HEK293 (cell line): Measurements from ENCODE around the gene BTBD9.
"Not testable (repeated sequence)": the region's sequence is repeated elsewhere in the genome, so short reads cannot be mapped to it uniquely, and the experiment has no call there.

Source experiments
- CTCF ChIA-PET: fragments of 350-600 bp; formaldehyde crosslinking; extraction: SDS; loops from one replicate; lab custom pipeline; 2021; ENCODE audit warnings: antibody characterized with exemption; lab: Yijun Ruan, JAX
- POLR2A ChIA-PET: fragments of 300-600 bp; formaldehyde crosslinking; extraction: SDS; loops from one replicate; lab custom pipeline; 2020; ENCODE audit warnings: antibody characterized with exemption, inconsistent platforms; lab: Yijun Ruan, JAX
- H3K27ac ChIP-seq: fragments of 200-500 bp; sonication (Bioruptor generic); 2 replicates; pipeline ENCODE4 v1.5.1; 2014; ENCODE audit warnings: low read depth, low read length, control low read depth, inconsistent platforms; ENCODE audit errors: extremely low read depth
- H3K36me3 ChIP-seq, 2 experiments: fragments of 200-500 bp in 1 of 2; sonication (Bioruptor generic) in 1 of 2; 1 replicate in 1 of 2; 2 replicates in 1 of 2; pipeline ENCODE4 v1.5.1; 2014 to 2017; ENCODE audit warnings: inconsistent platforms in 2 of 2, low read length in 2 of 2; ENCODE audit not compliant: control insufficient read depth in 2 of 2, insufficient read depth in 1 of 2
- H3K4me1 ChIP-seq: fragments of 200-500 bp; sonication (Bioruptor generic); 2 replicates; pipeline ENCODE4 v1.5.1; 2014; ENCODE audit warnings: mild to moderate bottlenecking, low read length, inconsistent platforms; ENCODE audit not compliant: control insufficient read depth, insufficient read depth
- H3K4me3 ChIP-seq: 2 replicates; pipeline ENCODE4 v1.5.1; 2011; ENCODE audit warnings: low read depth, mild to moderate bottlenecking, control low read depth, low read length, moderate library complexity
- H3K9me3 ChIP-seq: fragments of 200-500 bp; sonication (Bioruptor generic); 2 replicates; pipeline ENCODE4 v1.5.1; 2014; ENCODE audit warnings: low read depth, low read length, inconsistent platforms; ENCODE audit not compliant: control insufficient read depth, insufficient read depth
- GLIS2 ChIP-seq: fragments of 450-650 bp; formaldehyde crosslinking; IDR thresholded peaks from 2 replicates; pipeline ENCODE4 v1.5.1; 2016; ENCODE audit warnings: missing biosample characterization, missing genetic modification characterization
- IKZF3 ChIP-seq: fragments of 450-650 bp; IDR thresholded peaks from 2 replicates; pipeline ENCODE4 v1.5.0; 2018; ENCODE audit warnings: missing biosample characterization, mild to moderate bottlenecking, missing genetic modification characterization, moderate library complexity
- OVOL3 ChIP-seq: fragments of 450-650 bp; formaldehyde crosslinking; IDR thresholded peaks from 2 replicates; pipeline ENCODE4 v1.5.1; 2016; ENCODE audit warnings: missing biosample characterization, missing genetic modification characterization
- SCRT1 ChIP-seq: fragments of 450-650 bp; formaldehyde crosslinking; IDR thresholded peaks from 2 replicates; pipeline ENCODE4 v1.5.1; 2016; ENCODE audit warnings: missing biosample characterization, missing genetic modification characterization, borderline replicate concordance
- ZFP3 ChIP-seq: fragments of 450-650 bp; formaldehyde crosslinking; IDR thresholded peaks from 2 replicates; pipeline ENCODE4 v1.5.1; 2016; ENCODE audit warnings: low read depth, missing biosample characterization, missing genetic modification characterization
- ZIC2 ChIP-seq: fragments of 450-650 bp; formaldehyde crosslinking; IDR thresholded peaks from 2 replicates; pipeline ENCODE4 v1.5.1; 2016; ENCODE audit warnings: missing biosample characterization, missing genetic modification characterization
- ZNF10 ChIP-seq: fragments of 450-650 bp; formaldehyde crosslinking; IDR thresholded peaks from 2 replicates; pipeline ENCODE4 v1.5.1; 2017; ENCODE audit warnings: missing biosample characterization, missing genetic modification characterization
- ZNF133 ChIP-seq: fragments of 450-650 bp; formaldehyde crosslinking; IDR thresholded peaks from 2 replicates; pipeline ENCODE4 v1.5.1; 2016; ENCODE audit warnings: missing biosample characterization, missing genetic modification characterization
- ZNF202 ChIP-seq: fragments of 450-650 bp; formaldehyde crosslinking; IDR thresholded peaks from 2 replicates; pipeline ENCODE4 v1.5.1; 2016; ENCODE audit warnings: missing biosample characterization, missing genetic modification characterization, borderline replicate concordance
- ZNF221 ChIP-seq: fragments of 450-650 bp; formaldehyde crosslinking; IDR thresholded peaks from 2 replicates; pipeline ENCODE4 v1.5.1; 2017; ENCODE audit warnings: missing biosample characterization, missing genetic modification characterization, borderline replicate concordance
- ZNF341 ChIP-seq: fragments of 450-650 bp; formaldehyde crosslinking; IDR thresholded peaks from 2 replicates; pipeline ENCODE4; 2016; ENCODE audit warnings: low read depth, missing biosample characterization, missing genetic modification characterization
- ZNF433 ChIP-seq: fragments of 450-650 bp; formaldehyde crosslinking; IDR thresholded peaks from 2 replicates; pipeline ENCODE4 v1.5.1; 2016; ENCODE audit warnings: missing biosample characterization, missing genetic modification characterization, low read depth
- ZNF791 ChIP-seq: fragments of 450-650 bp; formaldehyde crosslinking; IDR thresholded peaks from 2 replicates; pipeline ENCODE4 v1.5.1; 2016; ENCODE audit warnings: missing biosample characterization, missing genetic modification characterization

The BTBD9 gene

GRCh38 chr6:38134704-38135088 is 505.0 kb downstream of the BTBD9 start (continued):
- TF ChIP-seq GLIS2, result no peak

GRCh38 chr6:38133932-38134703 is 505.6 kb downstream of the BTBD9 start:
- no peak overlapping the region for H3K27ac ChIP-seq
- POLR2A ChIA-PET, result no interaction called here
- H3K9me3 ChIP-seq, result no peaks in the 10 kb centered on the region
- H3K36me3 ChIP-seq, result peaks cover 0 to 6% of the 10 kb centered on the region in 2 experiments; a peak in 1 of 3 replicates
- TF ChIP-seq IKZF3 (tag by site-specific recombination) (0 out of 2 replicates have a peak, but pooled peaks have one; percentile 6), ZIC2 (0 out of 2 replicates have a peak, but pooled peaks have one; percentile 48), ZNF10 (tag by site-specific recombination) (no peak)
- TF ChIP-seq, all 188 proteins: peak for 2
- Histone ChIP-seq H3K4me3 (no peak overlapping the region), H3K4me1 (no peaks in the 10 kb centered on the region)
- CTCF ChIA-PET, result interaction anchor here (1.4 to 2.1 kb wide), 2 partner anchors 100 to 360 kb away, joined by 4 to 5 read pairs; no protein-coding TSS in a partner anchor

GRCh38 chr6:38131527-38131965 is 508.2 kb downstream of the BTBD9 start:
- ChIA-PET CTCF (no interaction called here), POLR2A (no interaction called here)
- no peaks in the 10 kb centered on the region for H3K4me1 ChIP-seq
- no peak overlapping the region for H3K27ac ChIP-seq
- no peaks in the 10 kb centered on the region for H3K9me3 ChIP-seq
- TF ChIP-seq OVOL3 (no peak), ZNF221 (tag by site-specific recombination) (no peak), ZNF341 (no peak)
- peaks cover 0 to 6% of the 10 kb centered on the region in 2 experiments; a peak in 1 of 3 replicates for H3K36me3 ChIP-seq
- no peak overlapping the region for H3K4me3 ChIP-seq

DNA sequence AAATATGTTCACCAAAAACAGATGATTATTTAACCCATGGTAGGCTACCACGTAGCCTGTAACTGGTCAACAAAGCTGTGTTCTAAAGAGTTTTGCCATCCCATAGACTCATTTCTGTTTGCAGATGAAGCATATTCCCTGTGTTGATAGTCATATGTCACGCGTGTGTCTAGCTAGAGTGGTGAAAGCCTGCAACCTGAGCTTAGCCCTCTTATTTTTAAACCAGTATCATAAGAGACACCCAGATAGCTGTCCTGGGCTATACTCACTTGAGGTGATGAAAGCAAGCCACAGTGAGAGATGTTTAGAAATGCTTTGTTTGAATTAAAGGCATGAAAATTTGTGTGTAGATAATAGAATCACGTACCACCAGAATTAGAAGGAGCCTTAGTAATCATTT is 512.4 kb downstream of the BTBD9 start:
- H3K36me3 ChIP-seq, result peaks cover 0 to 8% of the 10 kb centered on the region in 2 experiments; a peak in 1 of 3 replicates
- CTCF ChIA-PET, result interaction anchor here (0.6 to 0.7 kb wide), 4 partner anchors 8 to 94 kb away, joined by 3 to 9 read pairs (median 3); no protein-coding TSS in a partner anchor
- H3K4me1 ChIP-seq, result no peaks in the 10 kb centered on the region
- TF ChIP-seq ZNF433 (tag by site-specific recombination) (no peak), SCRT1 (tag by site-specific recombination) (no peak), ZNF133 (tag by site-specific recombination) (no peak), ZNF791 (no peak), ZFP3 (tag by site-specific recombination) (no peak), ZNF202 (tag by site-specific recombination) (no peak)
- H3K9me3 ChIP-seq, result no peaks in the 10 kb centered on the region
- no peak overlapping the region for H3K27ac ChIP-seq
- H3K4me3 ChIP-seq, result no peak overlapping the region
- POLR2A ChIA-PET, result no interaction called here

DNA sequence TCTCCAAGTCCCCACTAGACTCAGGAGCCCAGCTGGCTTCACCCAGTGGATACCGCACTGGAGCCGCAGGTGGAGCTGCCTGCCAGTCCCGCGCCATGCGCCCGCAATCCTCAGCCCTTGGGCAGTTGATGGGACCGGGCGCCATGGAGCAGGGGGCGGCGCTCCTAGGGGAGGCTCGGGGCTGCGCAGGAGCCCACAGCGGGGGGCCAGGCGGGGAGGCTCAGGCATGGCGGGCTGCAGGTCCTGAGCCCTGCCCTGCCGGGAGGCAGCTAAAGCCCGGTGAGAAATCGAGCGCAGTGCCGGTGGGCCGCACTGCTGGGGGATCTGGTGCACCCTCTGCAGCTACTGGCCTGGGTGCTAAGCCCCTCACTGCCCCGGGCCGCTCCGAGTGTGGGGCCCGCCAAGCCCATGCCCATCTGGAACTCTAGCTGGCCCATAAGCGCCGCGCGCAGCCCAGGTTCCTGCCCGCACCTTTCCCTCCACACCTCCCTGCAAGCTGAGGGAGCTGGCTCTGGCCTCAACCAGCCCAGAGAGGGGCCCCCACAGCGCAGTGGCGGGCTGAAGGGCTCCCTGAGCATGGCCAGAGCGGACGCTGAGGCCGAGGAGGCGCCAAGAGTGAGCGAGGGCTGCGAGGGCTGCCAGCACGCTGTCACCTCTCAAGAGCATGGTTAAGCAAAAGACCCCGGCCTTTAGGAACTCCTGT is 515.4 kb downstream of the BTBD9 start:
- H3K27ac ChIP-seq, H3K9me3 ChIP-seq, H3K4me3 ChIP-seq, POLR2A ChIA-PET, H3K4me1 ChIP-seq: not testable (repeated sequence)
- CTCF ChIA-PET, result interaction anchor here (0.8 kb wide), 2 partner anchors 18 to 352 kb away, joined by 3 read pairs; no protein-coding TSS in a partner anchor
- 0 out of 2 replicates have a peak, but pooled peaks have one; percentile 5 for TF ChIP-seq ZNF202 (tag by site-specific recombination)
- peaks cover 0 to 12% of the 10 kb centered on the region in 2 experiments; a peak in 1 of 3 replicates for H3K36me3 ChIP-seq
